Choroid plexus epithelial cell (primary cell): ENCODE measurements around the gene CACNA1G.

Experiments used
- DNase-seq: peaks from one replicate; pipeline ENCODE4 v3.0.0-alpha.2; 2010; ENCODE audit warnings: low read depth
- H3K4me3 ChIP-seq: 2 replicates; pipeline ENCODE4 v1.5.1; 2011; ENCODE audit warnings: low read depth, mild to moderate bottlenecking, control low read depth, low read length, moderate library complexity
- CTCF ChIP-seq: conservative IDR thresholded peaks from 2 replicates; pipeline ENCODE4 v1.5.1; 2011; ENCODE audit warnings: low read depth, mild to moderate bottlenecking, control low read depth, inconsistent platforms, low read length, moderate library complexity

The CACNA1G gene

GRCh38 chr17:50618300-50618699 lies 57.8 kb downstream of the CACNA1G start:
- DNase-seq = peak; percentile 21
- TF ChIP-seq CTCF = no peak

GRCh38 chr17:50618941-50619340 lies 58.4 kb downstream of the CACNA1G start:
- DNase-seq = no peak
- TF ChIP-seq CTCF = no peak
- no peak overlapping the region for H3K4me3 ChIP-seq

More at GRCh38 chr17:50618300-50618699, 57.8 kb downstream of the CACNA1G start:
- no peak overlapping the region for H3K4me3 ChIP-seq

GRCh38 chr17:50619489-50619888 lies 59.0 kb downstream of the CACNA1G start:
- no peak for TF ChIP-seq CTCF
- H3K4me3 ChIP-seq = no peak overlapping the region

GRCh38 chr17:50620237-50620636 lies 59.7 kb downstream of the CACNA1G start:
- no peak overlapping the region for H3K4me3 ChIP-seq
- DNase-seq = no peak
- TF ChIP-seq CTCF = no peak

More at GRCh38 chr17:50619489-50619888, 59.0 kb downstream of the CACNA1G start:
- no peak for DNase-seq

- peak; percentile 26 for TF ChIP-seq CTCF
- H3K4me3 ChIP-seq = no peak overlapping the region
- no peak for DNase-seq
Observed at GRCh38 chr17:50620858-50621257, 60.3 kb downstream of the CACNA1G start.

- no peak for TF ChIP-seq CTCF
- peak; percentile 18 for DNase-seq
Observed at GRCh38 chr17:50621574-50622031, 61.1 kb downstream of the CACNA1G start.

GRCh38 chr17:50624321-50624934 lies 63.9 kb downstream of the CACNA1G start:
- TF ChIP-seq CTCF = no peak

More at GRCh38 chr17:50621574-50622031, 61.1 kb downstream of the CACNA1G start:
- no peak overlapping the region for H3K4me3 ChIP-seq

More at GRCh38 chr17:50624321-50624934, 63.9 kb downstream of the CACNA1G start:
- H3K4me3 ChIP-seq = no peak overlapping the region
- DNase-seq = no peak
